CD1c-positive myeloid dendritic cell (primary cell): ENCODE results near the gene ARHGAP21.

Experiments
- DNase-seq: peaks from one replicate; pipeline ENCODE4 v3.0.0-alpha.2; 2016; ENCODE audit errors: extremely low spot score

Gene ARHGAP21

GRCh38 chr10:24579448-24579847 is 144.2 kb downstream of the ARHGAP21 start:
- DNase-seq, result no peak

- DNase-seq, result no peak
Measured at GRCh38 chr10:24575481-24576002, 148.1 kb downstream of the ARHGAP21 start.

GRCh38 chr10:24574578-24575155 is 149.0 kb downstream of the ARHGAP21 start:
- DNase-seq, result no peak

GRCh38 chr10:24574161-24574560 is 149.5 kb downstream of the ARHGAP21 start:
- no peak for DNase-seq

- no peak for DNase-seq
Measured at GRCh38 chr10:24571870-24572450, 151.7 kb downstream of the ARHGAP21 start.

GRCh38 chr10:24570658-24571426 is 152.8 kb downstream of the ARHGAP21 start:
- DNase-seq, result no peak

GRCh38 chr10:24569828-24570657 is 153.6 kb downstream of the ARHGAP21 start:
- DNase-seq, result no peak

- DNase-seq, result no peak
Measured at GRCh38 chr10:24569330-24569796, 154.3 kb downstream of the ARHGAP21 start.

GRCh38 chr10:24568042-24568441 is 155.6 kb downstream of the ARHGAP21 start:
- DNase-seq, result no peak

- no peak for DNase-seq
Measured at GRCh38 chr10:24561453-24561852, 162.2 kb downstream of the ARHGAP21 start.

GRCh38 chr10:24556750-24557742 is 166.6 kb downstream of the ARHGAP21 start:
- peak; percentile 17 for DNase-seq

- no peak for DNase-seq
Measured at GRCh38 chr10:24556126-24556749, 167.4 kb downstream of the ARHGAP21 start.

- DNase-seq, result no peak
Measured at GRCh38 chr10:24554036-24554435, 169.7 kb downstream of the ARHGAP21 start.

GRCh38 chr10:24553051-24553612 is 170.6 kb downstream of the ARHGAP21 start:
- DNase-seq, result no peak

GRCh38 chr10:24552346-24553016 is 171.2 kb downstream of the ARHGAP21 start:
- no peak for DNase-seq

GRCh38 chr10:24551161-24551560 is 172.5 kb downstream of the ARHGAP21 start:
- no peak for DNase-seq

- no peak for DNase-seq
Measured at GRCh38 chr10:24550680-24551079, 173.0 kb downstream of the ARHGAP21 start.

GRCh38 chr10:24545585-24545984 is 178.1 kb downstream of the ARHGAP21 start:
- no peak for DNase-seq

- no peak for DNase-seq
Measured at GRCh38 chr10:24544776-24545175, 178.9 kb downstream of the ARHGAP21 start.
